ENCODE results near the gene MXD4.

- TF ChIP-seq CTCF (CRISPR knock-in tag; IDR thresholded peaks at IDR 0.05) (no peak), STAT6 (CRISPR knock-in tag; IDR thresholded peaks at IDR 0.05; ENCODE audit: borderline replicate concordance) (no peak), REST (IDR thresholded peaks at IDR 0.05; ENCODE audit: borderline replicate concordance in 1 of 2, low read depth in 1 of 2, low read length in 2 of 2) (no peak), MYC (CRISPR knock-in tag; IDR thresholded peaks at IDR 0.05; ENCODE audit: borderline replicate concordance) (no peak), ZNF670 (CRISPR knock-in tag; IDR thresholded peaks at IDR 0.05; ENCODE audit: borderline replicate concordance) (no peak)
Measured at GRCh38 chr4:2300431-2301224, 38.7 kb upstream of the MXD4 start.

Measured in HepG2 (cell line).